K562 (cell line): ENCODE data around the gene ZNF487. TPM values are rescaled to one million over a fixed set of nuclear protein-coding genes. Genes with fewer than 3 reads are reported as not detected.

ENCODE experiments used
- BCL6 ChIP-seq: fragments of 250-450 bp; sonication (Bioruptor Pico); IDR thresholded peaks from 2 replicates; pipeline ENCODE4 v1.4.0; 2020
- CREBBP ChIP-seq: IDR thresholded peaks from one replicate; pipeline ENCODE4 v1.6.1; 2012; ENCODE audit warnings: low read depth, mild to moderate bottlenecking, control low read depth, inconsistent platforms, low read length
- EP300 ChIP-seq: IDR thresholded peaks from 2 replicates; pipeline ENCODE4 v1.6.1; 2012; ENCODE audit warnings: low read length, improper control_type of control experiment
- HOMEZ ChIP-seq: fragments of 250-450 bp; sonication (Bioruptor Pico); IDR thresholded peaks from 2 replicates; pipeline ENCODE4 v1.4.0; 2020; ENCODE audit warnings: mild to moderate bottlenecking, moderate library complexity
- KLF6 ChIP-seq: fragments of 250-450 bp; sonication (Bioruptor Pico); IDR thresholded peaks from 2 replicates; pipeline ENCODE4 v1.4.0; 2020; ENCODE audit warnings: mild to moderate bottlenecking, moderate library complexity, borderline replicate concordance
- L3MBTL2 ChIP-seq: fragments of 450-650 bp; IDR thresholded peaks from 2 replicates; pipeline ENCODE4 v1.6.1; 2016; ENCODE audit warnings: mild to moderate bottlenecking, moderate library complexity
- MCM7 ChIP-seq, 2 experiments: fragments of 450-650 bp; IDR thresholded peaks; 2 replicates each; pipeline ENCODE4 v1.6.1; 2016 to 2018
- PCBP1 ChIP-seq: fragments of 200-400 bp; formaldehyde crosslinking; IDR thresholded peaks from 2 replicates; pipeline ENCODE4 v1.6.1; 2018; ENCODE audit warnings: mild to moderate bottlenecking, low read depth, low read length; ENCODE audit not compliant: poor library complexity, severe bottlenecking
- PHB ChIP-seq: fragments of 250-450 bp; sonication (Bioruptor Pico); IDR thresholded peaks from 2 replicates; pipeline ENCODE4 v1.5.0; 2021
- PHB2 ChIP-seq: fragments of 450-650 bp; IDR thresholded peaks from 2 replicates; pipeline ENCODE4 v1.6.1; 2017; ENCODE audit warnings: low read depth
- PRMT5 ChIP-seq: sonication (generic); formaldehyde crosslinking; IDR thresholded peaks from 2 replicates; pipeline ENCODE4 v1.5.0; 2020; ENCODE audit warnings: missing genetic modification reagents
- RAD51 ChIP-seq: fragments of 450-650 bp; IDR thresholded peaks from 2 replicates; pipeline ENCODE4 v1.7.1; 2016; ENCODE audit warnings: low read depth, mild to moderate bottlenecking, borderline replicate concordance
- SMC3 ChIP-seq: conservative IDR thresholded peaks from 2 replicates; pipeline ENCODE4 v1.6.1; 2011; ENCODE audit warnings: low read depth, low read length, improper control_type of control experiment; ENCODE audit not compliant: insufficient read depth
- TAF9B ChIP-seq: fragments of 450-650 bp; IDR thresholded peaks from 2 replicates; pipeline ENCODE4 v1.6.1; 2018; ENCODE audit warnings: mild to moderate bottlenecking; ENCODE audit not compliant: partially characterized antibody
- TAL1 ChIP-seq: fragments of 450-650 bp; IDR thresholded peaks from 2 replicates; pipeline ENCODE4 v1.6.1; 2016; ENCODE audit warnings: mild to moderate bottlenecking
- THRB ChIP-seq: fragments of 450-650 bp; formaldehyde crosslinking; conservative IDR thresholded peaks from 2 replicates; pipeline ENCODE4 v1.4.0; 2022; ENCODE audit warnings: mild to moderate bottlenecking, missing genetic modification characterization
- ZKSCAN1 ChIP-seq: fragments of 150-350 bp; IDR thresholded peaks from 2 replicates; pipeline ENCODE4 v1.6.1; 2016; ENCODE audit warnings: low read depth, low read length
- ZNF395 ChIP-seq: fragments of 200-800 bp; sonication (Bioruptor generic); IDR thresholded peaks from 2 replicates; pipeline ENCODE4 v1.6.1; 2017; ENCODE audit warnings: missing genetic modification characterization, missing compliant biosample characterization
- ZNF584 ChIP-seq: fragments of 200-800 bp; sonication (Bioruptor generic); IDR thresholded peaks from 2 replicates; pipeline ENCODE4 v1.6.1; 2016; ENCODE audit warnings: low read depth, mild to moderate bottlenecking, missing genetic modification characterization, missing compliant biosample characterization
- ZNF76 ChIP-seq: fragments of 250-450 bp; sonication (Bioruptor Pico); IDR thresholded peaks from 2 replicates; pipeline ENCODE4 v1.4.0; 2020; ENCODE audit warnings: mild to moderate bottlenecking, moderate library complexity, borderline replicate concordance
- polyA plus RNA-seq, 8 experiments: library from polyadenylated mRNA; depleted of rRNA in 4 of 8; stranded (reverse) in 5 of 8; unstranded in 3 of 8; fragments of >200 nt; fragmentation: Nextera tagmentation in 2 of 8; fragmentation: Illumina TruSeq in 1 of 8; extraction: Ambion mirVana in 2 of 8; extraction: Trizol in 1 of 8; gene quantifications; 2 replicates each; pipeline versions ENCODE4 v1.2.1 to v1.2.3, GENCODE V29; 2011 to 2014; ENCODE audit warnings: inconsistent platforms in 1 of 8, missing spikeins in 1 of 8
- total RNA-seq, 7 experiments: library from RNA; depleted of rRNA in 6 of 7; stranded (reverse); fragments of >200 nt in 6 of 7; fragmentation: Illumina TruSeq in 2 of 7; extraction: Trizol in 2 of 7; gene quantifications; 2 replicates each; pipeline versions ENCODE4 v1.2.1 to v1.2.3, GENCODE V29; 2011 to 2021; ENCODE audit warnings: low replicate concordance in 1 of 7
- TF ChIP-seq, protein P1 (sequence below), 2 experiments: fragments of 200-800 bp in 1 of 2; sonication (Bioruptor generic) in 1 of 2; sonication (generic) in 1 of 2; formaldehyde crosslinking in 1 of 2; IDR thresholded peaks in 1 of 2; conservative IDR thresholded peaks in 1 of 2; 2 replicates each; pipeline versions ENCODE4 v1.5.0 to v1.6.1; 2016 to 2020; ENCODE audit warnings: missing compliant biosample characterization in 1 of 2, missing genetic modification characterization in 1 of 2, missing genetic modification reagents in 1 of 2
- TF ChIP-seq, protein P2 (sequence below): fragments of 450-650 bp; formaldehyde crosslinking; IDR thresholded peaks from 2 replicates; pipeline ENCODE4 v1.4.0; 2020; ENCODE audit warnings: mild to moderate bottlenecking, mixed read lengths

Gene ZNF487
- total and polyA plus RNA-seq, 9 of the 15 experiments (the other 6 are each of a cell fraction or from before 2014, with no cell fraction given), result 1.9 to 6.5 (median 4.2) TPM

DNA sequence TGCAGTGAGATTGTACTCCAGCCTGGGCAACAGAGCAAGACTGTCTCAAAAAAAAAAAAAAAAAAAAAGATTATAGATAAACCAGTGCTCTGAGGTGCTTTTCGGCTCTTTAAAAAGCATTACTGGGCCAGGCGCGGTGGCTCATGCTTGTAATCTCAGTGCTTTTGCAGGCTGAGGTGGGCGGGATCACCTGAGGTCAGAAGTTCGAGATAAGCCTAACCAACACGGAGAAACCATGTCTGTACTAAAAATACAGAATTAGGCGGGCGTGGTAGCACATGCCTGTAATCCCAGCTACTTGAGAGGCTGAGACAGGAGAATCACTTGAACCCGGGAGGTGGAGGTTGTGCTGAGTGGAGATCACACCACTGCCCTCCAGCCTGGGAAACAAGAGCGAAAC lies 21.4 kb upstream of the ZNF487 start (continued):
- TF ChIP-seq ZNF395, result peak; percentile 47; the same call in 1 of the 2 replicates
- TF ChIP-seq, protein P1, sequence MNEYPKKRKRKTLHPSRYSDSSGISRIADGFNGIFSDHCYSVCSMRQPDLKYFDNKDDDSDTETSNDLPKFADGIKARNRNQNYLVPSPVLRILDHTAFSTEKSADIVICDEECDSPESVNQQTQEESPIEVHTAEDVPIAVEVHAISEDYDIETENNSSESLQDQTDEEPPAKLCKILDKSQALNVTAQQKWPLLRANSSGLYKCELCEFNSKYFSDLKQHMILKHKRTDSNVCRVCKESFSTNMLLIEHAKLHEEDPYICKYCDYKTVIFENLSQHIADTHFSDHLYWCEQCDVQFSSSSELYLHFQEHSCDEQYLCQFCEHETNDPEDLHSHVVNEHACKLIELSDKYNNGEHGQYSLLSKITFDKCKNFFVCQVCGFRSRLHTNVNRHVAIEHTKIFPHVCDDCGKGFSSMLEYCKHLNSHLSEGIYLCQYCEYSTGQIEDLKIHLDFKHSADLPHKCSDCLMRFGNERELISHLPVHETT (CRISPR knock-in tag; conservative IDR thresholded peaks at IDR 0.05 in 1 of 2, IDR thresholded peaks at IDR 0.05 in 1 of 2), result no peak
- no peak for TF ChIP-seq PRMT5 (CRISPR knock-in tag)
- no peak for TF ChIP-seq PHB2
- TF ChIP-seq PHB (CRISPR knock-in tag), result no peak
- peak; percentile 68 for TF ChIP-seq EP300
- TF ChIP-seq, protein P2, sequence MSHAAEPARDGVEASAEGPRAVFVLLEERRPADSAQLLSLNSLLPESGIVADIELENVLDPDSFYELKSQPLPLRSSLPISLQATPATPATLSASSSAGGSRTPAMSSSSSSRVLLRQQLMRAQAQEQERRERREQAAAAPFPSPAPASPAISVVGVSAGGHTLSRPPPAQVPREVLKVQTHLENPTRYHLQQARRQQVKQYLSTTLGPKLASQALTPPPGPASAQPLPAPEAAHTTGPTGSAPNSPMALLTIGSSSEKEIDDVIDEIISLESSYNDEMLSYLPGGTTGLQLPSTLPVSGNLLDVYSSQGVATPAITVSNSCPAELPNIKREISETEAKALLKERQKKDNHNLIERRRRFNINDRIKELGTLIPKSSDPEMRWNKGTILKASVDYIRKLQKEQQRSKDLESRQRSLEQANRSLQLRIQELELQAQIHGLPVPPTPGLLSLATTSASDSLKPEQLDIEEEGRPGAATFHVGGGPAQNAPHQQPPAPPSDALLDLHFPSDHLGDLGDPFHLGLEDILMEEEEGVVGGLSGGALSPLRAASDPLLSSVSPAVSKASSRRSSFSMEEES (CRISPR knock-in tag), result no peak
- peak; percentile 48; the same call in 1 of the 2 replicates for TF ChIP-seq TAL1
- TF ChIP-seq RAD51, result no peak
- TF ChIP-seq ZNF76 (CRISPR knock-in tag), result no peak
- TF ChIP-seq HOMEZ, result no peak
- no peak for TF ChIP-seq THRB (CRISPR knock-in tag)
- TF ChIP-seq SMC3, result no peak
- no peak for TF ChIP-seq CREBBP
- TF ChIP-seq KLF6 (CRISPR knock-in tag), result no peak
- no peak for TF ChIP-seq BCL6 (CRISPR knock-in tag)
- no peak for TF ChIP-seq ZNF584 (CRISPR knock-in tag)
- no peak for TF ChIP-seq MCM7 (IDR thresholded peaks at IDR 0.05)
- no peak for TF ChIP-seq PCBP1
- no peak for TF ChIP-seq TAF9B
- TF ChIP-seq L3MBTL2, result peak; percentile 92
- TF ChIP-seq ZKSCAN1, result peak; percentile 48; the same call in 1 of the 2 replicates
